HG03442 (cell line): ENCODE data around the gene LEMD1.
A peak's percentile ranks its signal among the peaks of the same experiment; 100 is the strongest.
"Not testable (repeated sequence)": the region's sequence is repeated elsewhere in the genome, so short reads cannot be mapped to it uniquely, and the experiment has no call there.

Source experiments
- ATAC-seq: cut with Tn5 transposase; IDR thresholded peaks from one replicate; pipeline ENCODE4 v1.9.1; 2021; ENCODE audit warnings: mild to moderate bottlenecking, moderate library complexity; ENCODE audit not compliant: unreplicated experiment

Gene LEMD1

GRCh38 chr1:205447457-205448341 is 25.8 kb upstream of the LEMD1 start:
- ATAC-seq: no peak

DNA sequence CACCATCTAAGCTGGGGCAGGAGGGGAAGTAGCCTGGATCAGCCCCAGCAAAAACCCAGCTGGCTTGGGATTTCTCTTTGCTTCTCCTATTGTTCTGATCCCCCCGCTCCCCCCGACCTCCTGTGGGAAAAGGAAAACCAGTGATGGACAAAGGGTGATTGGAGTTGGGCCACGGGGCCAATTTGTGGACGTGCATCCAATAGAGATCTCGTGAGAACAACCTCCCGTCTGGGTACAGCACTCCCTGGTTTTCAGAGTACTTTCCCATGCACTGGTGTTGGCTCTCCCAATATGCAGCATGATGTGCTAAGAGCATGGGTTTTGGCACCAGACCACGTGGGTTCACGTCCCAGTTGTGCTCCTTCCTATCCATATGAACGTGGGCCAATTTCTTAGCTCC is 25.0 kb upstream of the LEMD1 start:
- ATAC-seq: no peak

- ATAC-seq: no peak
These were observed 23.7 kb upstream of the LEMD1 start for GRCh38 chr1:205445646-205445935.

DNA sequence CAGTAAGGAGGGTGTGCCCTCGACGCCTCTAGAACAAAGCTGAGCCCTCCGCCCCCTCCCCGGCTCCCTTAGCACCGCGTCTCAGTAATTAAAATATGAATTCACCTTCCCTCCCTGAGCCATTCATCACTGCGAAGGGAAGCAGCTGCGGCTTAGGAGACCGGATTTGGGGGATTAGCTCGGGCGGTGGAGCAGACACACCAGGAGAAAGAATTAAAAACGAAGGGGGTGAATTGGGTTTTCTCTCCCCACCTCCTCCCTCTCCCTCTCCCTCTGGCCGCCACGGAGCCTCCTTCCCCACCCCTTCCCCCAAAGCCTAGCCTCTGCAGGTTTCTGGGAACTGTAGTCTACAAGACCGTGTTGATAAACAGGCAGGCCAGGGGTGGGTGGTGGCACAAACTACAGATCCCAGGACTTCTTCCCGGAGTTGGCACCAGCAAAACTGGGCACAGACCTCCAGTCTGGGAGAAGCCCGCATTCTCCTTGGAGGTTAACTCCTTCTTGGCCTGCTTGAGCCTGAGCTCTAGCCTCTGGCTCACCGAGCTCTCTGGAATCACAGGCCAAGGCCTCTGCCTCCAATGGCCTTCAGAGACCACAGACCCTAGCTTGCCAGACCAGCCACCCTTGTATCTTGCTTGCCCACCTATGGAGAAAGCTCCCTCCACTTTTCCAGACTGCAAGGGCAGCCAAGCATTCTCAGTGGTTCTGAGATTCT is 23.2 kb upstream of the LEMD1 start:
- no peak for ATAC-seq

GRCh38 chr1:205444300-205444930 is 22.6 kb upstream of the LEMD1 start:
- ATAC-seq: no peak

GRCh38 chr1:205443585-205444299 is 21.9 kb upstream of the LEMD1 start:
- ATAC-seq: no peak

- no peak for ATAC-seq
These were observed 20.3 kb upstream of the LEMD1 start for GRCh38 chr1:205442051-205442725.

DNA sequence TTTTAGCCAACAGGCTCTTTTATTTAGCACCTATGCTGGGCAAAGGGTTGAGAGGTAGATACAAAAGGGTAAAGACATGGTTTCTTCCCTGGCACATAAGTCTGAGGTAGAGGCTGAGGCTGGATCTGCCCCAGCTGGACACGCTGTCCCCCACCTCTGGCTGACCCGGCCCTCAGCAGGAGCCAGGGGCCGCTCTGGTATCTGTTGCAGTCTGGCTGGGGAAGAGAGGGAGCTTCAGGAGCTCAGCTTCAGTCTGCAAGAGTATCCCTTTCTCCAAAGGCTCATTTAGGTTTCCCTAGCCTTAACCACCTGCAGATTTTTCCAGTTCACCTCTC is 19.8 kb upstream of the LEMD1 start:
- ATAC-seq: no peak

DNA sequence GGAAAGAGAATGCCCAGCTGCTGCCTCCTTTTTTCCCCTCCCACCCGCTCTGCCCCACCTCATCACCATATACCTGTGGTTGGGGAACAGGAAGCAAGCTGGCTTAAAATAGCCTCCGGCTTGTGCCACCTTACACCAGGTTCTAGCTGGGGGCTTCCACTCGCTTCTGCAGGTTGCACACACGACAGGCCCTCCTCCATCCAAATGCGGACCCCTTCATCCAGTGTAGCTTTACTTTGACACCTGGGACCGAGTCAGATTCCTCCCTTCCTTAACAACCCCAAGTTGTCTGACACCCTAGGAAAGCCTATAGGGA is 19.4 kb upstream of the LEMD1 start:
- ATAC-seq: no peak

DNA sequence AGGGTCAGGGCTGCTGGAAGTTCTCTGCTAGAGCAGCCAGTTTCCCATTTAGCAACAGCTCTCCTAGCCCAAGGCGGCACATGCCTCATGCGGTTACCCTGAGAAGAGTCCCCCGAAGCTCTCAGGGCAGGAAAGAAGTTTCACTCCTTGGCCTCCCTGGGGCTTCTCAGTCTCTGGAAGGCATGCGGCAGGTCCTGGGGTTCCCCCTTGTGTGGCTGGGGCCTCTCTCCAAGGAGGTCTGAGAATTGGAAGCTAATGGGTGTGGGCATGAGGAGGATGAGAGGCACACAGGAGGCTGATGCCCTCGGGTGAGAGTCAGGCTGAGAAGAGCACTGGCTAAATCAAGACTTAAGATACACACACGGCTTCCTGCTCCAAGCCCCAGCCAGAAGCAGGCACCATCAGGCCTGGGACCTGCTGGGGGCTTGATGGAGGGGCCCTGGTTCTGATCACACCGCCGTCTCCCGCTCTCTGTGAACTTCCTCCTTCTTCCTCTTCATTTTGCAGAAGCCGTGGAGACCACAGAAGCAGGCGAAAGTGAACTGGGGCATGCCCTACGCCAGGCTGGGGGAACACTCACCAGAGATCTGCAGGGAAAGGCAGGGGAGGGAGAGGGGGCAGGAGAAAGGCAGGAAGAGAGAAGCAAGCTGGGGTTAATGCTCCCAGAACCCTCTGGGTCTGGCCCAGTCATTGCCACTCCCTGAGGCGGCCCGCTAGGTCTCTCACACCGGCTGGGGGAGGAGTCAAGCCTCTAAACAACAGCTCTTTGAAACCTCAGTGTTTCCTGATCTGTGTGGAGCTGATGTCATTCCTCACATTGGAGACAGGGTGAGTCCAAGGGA is 18.8 kb upstream of the LEMD1 start:
- ATAC-seq: peak; percentile 66

DNA sequence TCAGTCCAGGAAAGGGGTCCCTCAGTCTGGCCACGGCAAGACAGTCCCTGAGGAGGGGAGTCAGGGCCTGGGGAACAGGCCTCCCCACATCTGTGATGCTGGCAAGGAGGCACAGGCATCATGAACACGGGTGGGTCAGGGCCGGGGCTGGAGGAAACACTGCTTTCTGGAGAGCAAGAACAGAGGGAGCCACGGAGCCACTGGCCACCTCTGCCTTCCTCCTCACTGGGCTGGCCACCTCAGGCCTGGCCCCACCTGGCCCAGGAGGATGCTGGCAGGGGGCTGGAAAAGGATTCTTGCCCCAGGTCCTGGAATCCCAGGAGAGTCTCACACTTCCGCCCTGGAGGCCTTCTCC is 18.2 kb upstream of the LEMD1 start:
- no peak for ATAC-seq

DNA sequence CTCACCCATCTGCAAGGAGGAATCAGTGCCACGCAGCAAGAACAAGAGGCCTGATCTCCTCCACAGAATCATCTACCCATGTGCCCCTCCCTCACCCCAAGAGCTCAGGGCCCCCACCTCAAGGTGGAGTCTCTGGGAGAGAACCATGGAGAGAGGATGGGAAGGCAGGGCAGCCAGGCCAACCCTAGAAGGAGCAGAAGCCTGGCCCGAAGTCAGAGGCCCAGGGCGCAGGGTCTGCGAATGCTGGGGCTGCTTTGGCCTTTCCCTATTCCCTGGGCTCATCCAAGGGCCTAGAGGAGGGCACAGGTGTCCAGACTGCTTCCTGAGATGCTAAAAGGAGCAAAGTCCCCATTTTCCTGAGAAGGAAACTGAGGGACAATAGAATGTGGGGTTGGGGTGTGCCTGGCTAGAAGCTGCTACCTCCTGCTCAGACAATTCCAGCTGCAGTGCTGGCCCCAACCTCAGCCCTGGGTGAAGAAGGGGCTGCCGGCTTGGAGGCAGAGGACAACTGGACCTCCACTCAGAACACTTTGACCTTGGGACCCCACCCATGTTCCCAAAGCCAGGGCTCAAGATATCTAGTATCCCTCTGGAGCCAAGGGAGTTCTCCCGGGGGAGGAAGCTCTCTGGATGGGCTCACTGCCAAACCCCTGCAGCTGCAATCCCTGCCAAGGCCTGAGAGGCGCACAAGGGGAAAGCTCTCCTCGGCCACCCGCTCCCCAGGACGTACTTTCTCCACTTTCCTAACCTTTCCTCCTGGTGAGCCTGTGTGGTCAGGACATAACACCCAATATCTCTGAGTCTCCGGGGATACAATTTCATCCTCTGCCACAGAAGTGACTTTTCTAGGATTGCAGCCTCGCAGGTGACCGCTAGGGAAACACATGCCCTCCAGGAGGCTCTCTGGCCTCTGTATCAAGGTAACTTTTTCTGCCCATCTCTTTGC is 16.6 kb upstream of the LEMD1 start:
- no peak for ATAC-seq

DNA sequence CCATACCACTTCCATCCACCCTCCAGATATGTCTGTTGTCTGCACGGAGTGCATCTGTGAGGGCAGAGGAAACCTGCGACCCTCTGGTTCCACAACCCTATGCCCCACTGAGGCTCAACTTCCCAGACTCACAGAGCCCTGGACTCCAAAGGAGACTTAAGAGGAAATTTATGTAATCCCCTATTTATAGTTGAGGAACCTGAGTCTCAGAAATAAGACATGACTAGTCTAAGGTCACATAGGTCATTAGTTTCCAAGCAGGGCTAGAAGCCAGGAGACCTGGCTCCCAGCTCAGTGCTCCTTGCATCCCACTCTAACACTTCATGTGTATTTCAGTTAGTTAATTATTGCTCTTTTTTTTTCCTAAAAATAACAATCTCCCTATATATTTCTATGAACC is 15.7 kb upstream of the LEMD1 start:
- ATAC-seq: no peak

- no peak for ATAC-seq
These were observed 15.0 kb upstream of the LEMD1 start for GRCh38 chr1:205436776-205437410.

DNA sequence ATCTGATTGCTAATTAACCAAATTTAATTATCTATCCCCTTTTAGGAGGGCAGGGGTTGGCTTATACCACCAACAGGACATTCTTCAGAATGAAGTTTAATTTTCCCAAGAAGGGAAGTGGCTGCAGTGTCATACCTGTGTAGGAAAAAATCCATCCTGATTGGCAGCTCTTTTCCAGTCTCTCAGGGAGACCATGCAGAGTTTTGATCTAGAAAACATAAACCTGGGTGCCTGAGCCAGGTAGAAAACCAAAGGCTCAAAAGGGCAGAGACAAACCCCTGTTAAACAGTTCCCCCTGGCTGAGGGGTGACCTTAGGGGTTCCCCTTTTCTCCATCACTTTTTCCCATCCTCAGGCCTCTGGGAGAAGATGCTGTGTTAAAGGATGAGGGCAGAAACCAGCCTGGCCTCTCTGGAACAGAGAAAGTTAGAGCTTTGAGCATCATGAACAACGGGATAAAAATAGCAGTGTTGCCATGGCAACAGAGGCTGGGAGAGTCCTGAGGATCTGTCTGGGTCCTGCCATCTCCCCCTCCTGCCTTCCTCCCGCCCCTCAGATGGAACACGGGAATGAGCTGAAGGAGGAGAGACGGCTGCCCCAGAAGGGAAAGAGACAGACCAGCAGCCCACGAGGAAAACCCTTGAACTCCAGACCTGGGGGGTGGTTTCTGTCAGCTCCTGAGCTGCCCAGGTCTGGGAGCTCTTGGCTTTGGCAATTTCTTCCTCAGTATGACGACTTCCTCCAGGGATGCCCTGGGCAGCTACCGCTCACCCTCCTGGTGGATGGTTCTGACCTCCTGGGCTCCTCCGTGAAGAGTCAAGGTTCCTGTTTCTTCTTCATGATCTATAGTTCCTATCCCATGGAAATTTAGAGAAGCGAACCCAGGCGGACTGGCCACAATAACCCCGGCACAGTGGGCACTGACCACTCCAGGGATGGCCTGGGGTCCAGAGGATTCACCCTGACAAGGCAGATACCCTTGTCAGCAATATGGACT is 14.0 kb upstream of the LEMD1 start:
- ATAC-seq: no peak

- ATAC-seq: no peak
These were observed 12.9 kb upstream of the LEMD1 start for GRCh38 chr1:205434738-205435137.

- ATAC-seq: not testable (repeated sequence)
These were observed 10.8 kb upstream of the LEMD1 start for GRCh38 chr1:205432692-205433091.

DNA sequence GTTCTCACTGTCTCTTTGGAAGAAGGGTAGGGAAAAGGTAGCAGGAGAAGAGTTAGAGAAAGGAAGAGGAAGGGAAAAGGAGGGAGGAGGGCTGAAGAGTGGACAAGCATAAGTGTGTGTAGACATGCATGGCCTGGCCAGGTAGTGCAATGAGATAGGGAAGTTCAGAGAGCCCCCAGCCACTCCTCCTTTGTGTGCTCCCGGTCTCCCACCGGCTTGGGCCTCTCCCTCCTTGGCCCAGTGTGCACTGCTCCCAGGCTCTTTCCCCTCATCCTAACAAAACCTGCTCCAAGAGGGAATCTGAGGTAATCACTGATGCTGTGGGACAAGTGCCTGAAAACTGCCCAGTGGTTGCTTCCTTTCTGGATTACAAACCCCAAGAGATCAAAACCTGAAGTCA is 10.3 kb upstream of the LEMD1 start:
- no peak for ATAC-seq
